ENCODE data around the gene ZFAND2B.

- TF ChIP-seq CTCF (IDR thresholded peaks at IDR 0.05; ENCODE audit: poor library complexity, severe bottlenecking) = no peak
- no peak for TF ChIP-seq SMC3 (conservative IDR thresholded peaks at IDR 0.05; ENCODE audit: poor library complexity)
- TF ChIP-seq EZH2 (IDR thresholded peaks at IDR 0.05; ENCODE audit: borderline replicate concordance, insufficient read depth, low read length, poor library complexity, severe bottlenecking) = no peak
- no peak for TF ChIP-seq EP300 (conservative IDR thresholded peaks at IDR 0.05; ENCODE audit: poor library complexity, severe bottlenecking)
- TF ChIP-seq REST (IDR thresholded peaks at IDR 0.05; ENCODE audit: borderline replicate concordance) = no peak
- TF ChIP-seq POLR2AphosphoS5 (IDR thresholded peaks at IDR 0.05) = no peak
- no peak for TF ChIP-seq MXI1 (conservative IDR thresholded peaks at IDR 0.05; ENCODE audit: poor library complexity, severe bottlenecking)
- no peak for TF ChIP-seq TAF1 (IDR thresholded peaks at IDR 0.05; ENCODE audit: low read depth)
- TF ChIP-seq RAD21 (conservative IDR thresholded peaks at IDR 0.05) = no peak
Observed at GRCh38 chr2:219182331-219183150, 24.0 kb upstream of the ZFAND2B start.
